ENCODE data around the gene BACH2. TPM values are rescaled to one million over a fixed set of nuclear protein-coding genes. Genes with fewer than 3 reads are reported as not detected.

Gene BACH2
- total RNA-seq, 1 experiment from 2014 or later, result 3.3 TPM

- Histone ChIP-seq H3K79me2 (ENCODE audit: insufficient read depth, low read length) (no peaks in the 10 kb centered on the region), H3K36me3 (ENCODE audit: control insufficient read depth in 1 of 2, insufficient read depth in 2 of 2, low read length in 2 of 2) (no peaks in the 10 kb centered on the region), H2AFZ (ENCODE audit: low read depth, low read length, poor library complexity, severe bottlenecking) (no peak overlapping the region), H3K4me1 (ENCODE audit: control insufficient read depth in 1 of 2, insufficient read depth in 2 of 2, low read length in 2 of 2) (peaks cover 0 to 9% of the 10 kb centered on the region in 2 experiments; a peak in 2 of 4 replicates), H3K27me3 (ENCODE audit: insufficient read depth, low read length) (no peaks in the 10 kb centered on the region), H3K4me3 (replicated peaks in 1 of 2; ENCODE audit: low read depth in 1 of 2, low read length in 2 of 2) (no peak overlapping the region), H3K4me2 (ENCODE audit: low read length) (no peak overlapping the region), H3K9me2 (ENCODE audit: insufficient read depth) (no peaks in the 10 kb centered on the region), H3K27ac (ENCODE audit: low read depth, low read length) (no peak overlapping the region), H3K9ac (ENCODE audit: low read length) (no peak overlapping the region), H3K9me3 (ENCODE audit: control insufficient read depth in 1 of 2, insufficient read depth in 1 of 2, low read depth in 1 of 2, low read length in 2 of 2) (no peaks in the 10 kb centered on the region), H4K20me1 (ENCODE audit: insufficient read depth) (no peaks in the 10 kb centered on the region)
- BruUV-seq (replicated peaks), result no TSS peak
- DNase-seq (ENCODE audit: low read depth, low spot score) (no peak), ATAC-seq (no peak)
- CTCF ChIA-PET, result no interaction called here
- intact Hi-C loops (cut with micrococcal nuclease), result no loop called here
- RAD21 ChIA-PET (ENCODE audit: low non-redundant PET in 1 of 2, low total read pairs in 2 of 2, uncharacterized antibody in 2 of 2, unreplicated experiment in 2 of 2), result no interaction called here
- no peak for TF ChIP-seq ELF1 (IDR thresholded peaks at IDR 0.05; ENCODE audit: borderline replicate concordance, low read depth)
- no peak for TF ChIP-seq REST (IDR thresholded peaks at IDR 0.05; ENCODE audit: low read depth)
- no peak for TF ChIP-seq POLR2A (IDR thresholded peaks at IDR 0.05; ENCODE audit: borderline replicate concordance, extremely low read depth, insufficient read depth, insufficient read length)
- no peak for TF ChIP-seq ZBTB33 (IDR thresholded peaks at IDR 0.05; ENCODE audit: extremely low read depth, insufficient replicate concordance, low read length)
- no peak for TF ChIP-seq CBX3 (IDR thresholded peaks at IDR 0.05; ENCODE audit: low read depth)
- TF ChIP-seq FOSL1 (IDR thresholded peaks at IDR 0.05; ENCODE audit: low read depth), result no peak
- POLR2A ChIA-PET, result no interaction called here
Observed at GRCh38 chr6:90151576-90152422, 144.8 kb downstream of the BACH2 start.

All from HCT116 (cell line).